ENCODE measurements around the gene NACC2.

GRCh38 chr9:136060671-136061371, 34.3 kb downstream of the NACC2 start:
- no peak for TF ChIP-seq POLR2AphosphoS5 (IDR thresholded peaks at IDR 0.05)
- TF ChIP-seq, protein P1, sequence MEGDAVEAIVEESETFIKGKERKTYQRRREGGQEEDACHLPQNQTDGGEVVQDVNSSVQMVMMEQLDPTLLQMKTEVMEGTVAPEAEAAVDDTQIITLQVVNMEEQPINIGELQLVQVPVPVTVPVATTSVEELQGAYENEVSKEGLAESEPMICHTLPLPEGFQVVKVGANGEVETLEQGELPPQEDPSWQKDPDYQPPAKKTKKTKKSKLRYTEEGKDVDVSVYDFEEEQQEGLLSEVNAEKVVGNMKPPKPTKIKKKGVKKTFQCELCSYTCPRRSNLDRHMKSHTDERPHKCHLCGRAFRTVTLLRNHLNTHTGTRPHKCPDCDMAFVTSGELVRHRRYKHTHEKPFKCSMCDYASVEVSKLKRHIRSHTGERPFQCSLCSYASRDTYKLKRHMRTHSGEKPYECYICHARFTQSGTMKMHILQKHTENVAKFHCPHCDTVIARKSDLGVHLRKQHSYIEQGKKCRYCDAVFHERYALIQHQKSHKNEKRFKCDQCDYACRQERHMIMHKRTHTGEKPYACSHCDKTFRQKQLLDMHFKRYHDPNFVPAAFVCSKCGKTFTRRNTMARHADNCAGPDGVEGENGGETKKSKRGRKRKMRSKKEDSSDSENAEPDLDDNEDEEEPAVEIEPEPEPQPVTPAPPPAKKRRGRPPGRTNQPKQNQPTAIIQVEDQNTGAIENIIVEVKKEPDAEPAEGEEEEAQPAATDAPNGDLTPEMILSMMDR (IDR thresholded peaks at IDR 0.05) = no peak
